Keratinocyte (primary cell): ENCODE data around the gene IRX2. TPM values are rescaled to one million over a fixed set of nuclear protein-coding genes. Genes with fewer than 3 reads are reported as not detected.

Source experiments
- DNase-seq: peaks from one replicate; pipeline ENCODE4 v3.0.0-alpha.2; 2011; ENCODE audit warnings: low read depth, missing footprints, low spot score
- FAIRE-seq: peaks from 2 replicates; lab custom pipeline; 2011; peaks lifted over from hg19 to GRCh38; lab: Jason Lieb, UNC
- H2AFZ ChIP-seq: 2 replicates; pipeline ENCODE4 v1.6.0; 2012; ENCODE audit warnings: low read length, control low read depth, inconsistent platforms; ENCODE audit not compliant: control insufficient read depth
- H3K27ac ChIP-seq: 2 replicates; pipeline ENCODE4 v1.5.1; 2011; ENCODE audit warnings: low read length; ENCODE audit not compliant: control insufficient read depth, insufficient read depth
- H3K27me3 ChIP-seq: 3 replicates; pipeline ENCODE4 v1.6.0; 2011; ENCODE audit warnings: low read length; ENCODE audit not compliant: control insufficient read depth, insufficient read depth; ENCODE audit errors: extremely low read depth
- H3K36me3 ChIP-seq, 2 experiments: 2 replicates in 1 of 2; 3 replicates in 1 of 2; pipeline ENCODE4 v1.5.1; 2011; ENCODE audit warnings: low read length in 2 of 2, mild to moderate bottlenecking in 1 of 2; ENCODE audit not compliant: control insufficient read depth in 2 of 2, insufficient read depth in 2 of 2; ENCODE audit errors: extremely low read depth in 1 of 2
- H3K4me1 ChIP-seq: 3 replicates; pipeline ENCODE4 v1.5.1; 2011; ENCODE audit warnings: low read length; ENCODE audit not compliant: control insufficient read depth, insufficient read depth; ENCODE audit errors: extremely low read depth
- H3K4me2 ChIP-seq: 3 replicates; pipeline ENCODE4 v1.6.0; 2011; ENCODE audit warnings: low read depth, low read length; ENCODE audit not compliant: control insufficient read depth, insufficient read depth; ENCODE audit errors: extremely low read depth
- H3K4me3 ChIP-seq, 3 experiments: fragments of 200-600 bp in 1 of 3; sonication (generic) in 1 of 3; 2 replicates in 2 of 3; 3 replicates in 1 of 3; pipeline ENCODE4 v1.5.1; 2011 to 2016; ENCODE audit warnings: low read length in 3 of 3, mild to moderate bottlenecking in 3 of 3, control low read depth in 2 of 3, inconsistent platforms in 1 of 3, low read depth in 1 of 3, mixed read lengths in 1 of 3, mixed run types in 1 of 3, moderate library complexity in 1 of 3; ENCODE audit not compliant: control insufficient read depth in 2 of 3, insufficient read depth in 2 of 3; ENCODE audit errors: extremely low read depth in 1 of 3
- H3K79me2 ChIP-seq: 2 replicates; pipeline ENCODE4 v1.6.0; 2012; ENCODE audit warnings: low read length; ENCODE audit not compliant: control insufficient read depth, insufficient read depth
- H3K9ac ChIP-seq: 3 replicates; pipeline ENCODE4 v1.6.0; 2011; ENCODE audit warnings: low read length; ENCODE audit not compliant: control insufficient read depth, insufficient read depth; ENCODE audit errors: extremely low read depth
- H3K9me1 ChIP-seq: 3 replicates; pipeline ENCODE4 v1.6.0; 2011; ENCODE audit warnings: low read length; ENCODE audit not compliant: control insufficient read depth, insufficient read depth; ENCODE audit errors: extremely low read depth
- H3K9me3 ChIP-seq: 2 replicates; pipeline ENCODE4 v1.5.1; 2012; ENCODE audit warnings: low read depth, low read length; ENCODE audit not compliant: control insufficient read depth
- H4K20me1 ChIP-seq: 3 replicates; pipeline ENCODE4 v1.6.0; 2011; ENCODE audit warnings: low read length; ENCODE audit not compliant: control insufficient read depth, insufficient read depth; ENCODE audit errors: extremely low read depth
- CTCF ChIP-seq, 3 experiments: IDR thresholded peaks in 1 of 3; conservative IDR thresholded peaks in 1 of 3; optimal IDR thresholded peaks in 1 of 3; 2 replicates in 2 of 3; 3 replicates in 1 of 3; pipeline versions ENCODE3 to v1.5.1; 2011; ENCODE audit warnings: low read length in 3 of 3, mild to moderate bottlenecking in 3 of 3, moderate library complexity in 2 of 3, control low read depth in 1 of 3, inconsistent platforms in 1 of 3; ENCODE audit not compliant: insufficient read depth in 2 of 3; ENCODE audit errors: extremely low read depth in 1 of 3
- EZH2 ChIP-seq: IDR thresholded peaks from one replicate; pipeline ENCODE4 v1.6.1; 2012; ENCODE audit warnings: inconsistent platforms, mild to moderate bottlenecking, low read length, moderate library complexity
- dilution Hi-C: fragments of 300-500 bp; cut with MboI; formaldehyde crosslinking; loops from one replicate; pipeline ENCODE4 v1.7.0; 2020; ENCODE audit warnings: low sequenced_read_pairs; ENCODE audit not compliant: extremely low pct_ligation_motif_present
- polyA plus RNA-seq, 5 experiments: library from polyadenylated mRNA; depleted of rRNA in 3 of 5; stranded (reverse) in 3 of 5; stranded (forward) in 1 of 5; unstranded in 1 of 5; fragments of >200 nt; gene quantifications; 1 replicate in 1 of 5; 2 replicates in 3 of 5; 3 replicates in 1 of 5; pipeline versions ENCODE4 v1.2.1 to v1.2.3, GENCODE V29; 2011 to 2012; ENCODE audit warnings: missing spikeins in 2 of 5, low read depth in 1 of 5, low replicate concordance in 1 of 5

The IRX2 gene
- polyA plus RNA-seq, 1 donor (not counting 4 experiments of a cell fraction or from before 2014, with no cell fraction given): 27.1 TPM

GRCh38 chr5:2711446-2712425 lies 39.7 kb downstream of the IRX2 start:
- Histone ChIP-seq H3K4me3 (no peak overlapping the region), H3K4me1 (no peaks in the 10 kb centered on the region), H2AFZ (no peak overlapping the region), H3K9me1 (no peaks in the 10 kb centered on the region), H4K20me1 (no peaks in the 10 kb centered on the region), H3K27ac (no peak overlapping the region), H3K36me3 (no peaks in the 10 kb centered on the region), H3K9me3 (no peaks in the 10 kb centered on the region), H3K9ac (no peak overlapping the region), H3K27me3 (no peaks in the 10 kb centered on the region), H3K79me2 (no peaks in the 10 kb centered on the region), H3K4me2 (no peak overlapping the region)
- no peak for TF ChIP-seq CTCF (optimal IDR thresholded peaks at IDR 0.05 in 1 of 3, IDR thresholded peaks at IDR 0.05 in 1 of 3, conservative IDR thresholded peaks at IDR 0.05 in 1 of 3; ENCODE audit: extremely low read depth in 1 of 3, insufficient read depth in 2 of 3, low read length in 3 of 3)
- TF ChIP-seq EZH2: no peak
- dilution Hi-C loops: no loop called here
- FAIRE-seq (no peak), DNase-seq (no peak)

GRCh38 chr5:2710910-2711309 lies 40.6 kb downstream of the IRX2 start:
- no peak for DNase-seq
- peak; percentile 36 for FAIRE-seq
- Histone ChIP-seq H3K27ac (no peak overlapping the region), H3K79me2 (no peaks in the 10 kb centered on the region), H3K36me3 (no peaks in the 10 kb centered on the region), H3K27me3 (no peaks in the 10 kb centered on the region), H3K9ac (no peak overlapping the region), H3K4me3 (no peak overlapping the region), H3K9me1 (no peaks in the 10 kb centered on the region), H3K9me3 (no peaks in the 10 kb centered on the region), H3K4me2 (no peak overlapping the region), H2AFZ (no peak overlapping the region), H3K4me1 (no peaks in the 10 kb centered on the region), H4K20me1 (no peaks in the 10 kb centered on the region)
- dilution Hi-C loops: no loop called here
- TF ChIP-seq CTCF (optimal IDR thresholded peaks at IDR 0.05 in 1 of 3, IDR thresholded peaks at IDR 0.05 in 1 of 3, conservative IDR thresholded peaks at IDR 0.05 in 1 of 3; ENCODE audit: extremely low read depth in 1 of 3, insufficient read depth in 2 of 3, low read length in 3 of 3): peak in 2 of 3 experiments; percentile 28 to 34
- TF ChIP-seq EZH2: no peak
